NCI-H146 treated with DMSO at 0.1 percent for 48 hours (cell line): Measurements from ENCODE around the gene AZU1.
A peak's percentile ranks its signal among the peaks of the same experiment; 100 is the strongest.

ENCODE experiments used
- DNase-seq: peaks from one replicate; lab custom pipeline; 2025; ENCODE audit not compliant: unreplicated experiment; lab: John Stamatoyannopoulos, UW

AZU1 gene, protein sequence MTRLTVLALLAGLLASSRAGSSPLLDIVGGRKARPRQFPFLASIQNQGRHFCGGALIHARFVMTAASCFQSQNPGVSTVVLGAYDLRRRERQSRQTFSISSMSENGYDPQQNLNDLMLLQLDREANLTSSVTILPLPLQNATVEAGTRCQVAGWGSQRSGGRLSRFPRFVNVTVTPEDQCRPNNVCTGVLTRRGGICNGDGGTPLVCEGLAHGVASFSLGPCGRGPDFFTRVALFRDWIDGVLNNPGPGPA

DNA sequence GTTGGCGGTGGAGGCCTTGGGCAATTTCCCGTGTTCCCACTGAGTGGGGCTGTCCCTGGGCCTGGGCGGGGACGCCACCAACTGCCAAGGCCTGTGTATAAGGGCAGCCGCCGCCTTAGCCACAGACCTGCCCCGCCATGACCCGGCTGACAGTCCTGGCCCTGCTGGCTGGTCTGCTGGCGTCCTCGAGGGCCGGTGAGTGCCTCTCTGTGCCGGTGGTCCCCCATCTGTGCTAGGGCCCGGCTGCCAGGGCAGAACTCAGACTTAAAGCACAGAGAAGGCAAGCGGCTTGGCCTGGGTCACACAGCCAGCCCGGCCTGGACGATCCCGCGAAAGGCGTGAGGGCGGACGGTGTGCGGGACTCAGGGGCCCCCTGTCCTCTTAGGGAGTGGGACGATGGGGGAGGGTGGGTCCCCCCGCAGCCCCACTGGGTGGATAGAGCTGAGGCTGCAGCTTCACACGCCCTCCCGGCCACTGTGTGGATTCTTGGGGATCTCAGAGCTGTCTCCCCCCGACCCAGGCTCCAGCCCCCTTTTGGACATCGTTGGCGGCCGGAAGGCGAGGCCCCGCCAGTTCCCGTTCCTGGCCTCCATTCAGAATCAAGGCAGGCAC, at the start of gene AZU1:
Gene AZU1 (plus strand): TSS at position 128 of the 612 bp plus-strand sequence. CDS start 10 bp downstream, at position 138.
- no peak for DNase-seq

DNA sequence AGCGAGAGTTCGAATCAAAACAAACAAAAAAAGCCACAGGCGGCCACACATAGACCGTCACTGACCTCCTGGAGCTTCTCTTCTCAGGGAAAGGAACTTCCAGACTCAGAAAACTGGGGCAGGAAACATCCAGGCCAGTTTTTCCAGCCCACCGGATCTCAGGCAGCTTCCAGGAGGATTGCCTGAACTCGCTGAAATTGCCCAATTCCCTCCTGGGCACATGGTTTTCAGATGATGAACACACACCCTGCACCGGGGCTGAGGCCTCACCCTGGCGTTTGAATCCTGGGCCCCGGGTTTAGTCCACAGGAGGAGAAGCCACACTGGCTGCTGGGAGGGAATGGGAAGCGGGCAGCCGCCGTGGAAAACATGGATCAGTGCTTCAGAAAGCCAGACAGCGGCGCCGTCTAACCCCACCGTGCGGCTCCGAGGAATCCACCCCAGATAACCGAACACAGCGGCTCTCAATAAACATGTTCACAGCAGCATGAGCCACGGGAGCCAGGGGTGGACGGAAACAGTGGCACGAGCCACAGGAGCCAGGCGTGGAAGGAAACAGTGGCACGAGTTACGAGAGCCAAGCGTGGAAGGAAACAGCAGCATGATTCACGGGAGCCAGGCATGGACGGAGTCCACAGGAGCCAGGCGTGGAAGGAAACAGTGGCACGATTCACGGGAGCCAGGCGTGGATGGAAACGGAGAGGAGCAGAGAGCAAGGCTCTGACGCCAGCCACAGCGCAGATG, 48.6 kb upstream of the AZU1 start:
- peak; percentile 5 for DNase-seq

DNA sequence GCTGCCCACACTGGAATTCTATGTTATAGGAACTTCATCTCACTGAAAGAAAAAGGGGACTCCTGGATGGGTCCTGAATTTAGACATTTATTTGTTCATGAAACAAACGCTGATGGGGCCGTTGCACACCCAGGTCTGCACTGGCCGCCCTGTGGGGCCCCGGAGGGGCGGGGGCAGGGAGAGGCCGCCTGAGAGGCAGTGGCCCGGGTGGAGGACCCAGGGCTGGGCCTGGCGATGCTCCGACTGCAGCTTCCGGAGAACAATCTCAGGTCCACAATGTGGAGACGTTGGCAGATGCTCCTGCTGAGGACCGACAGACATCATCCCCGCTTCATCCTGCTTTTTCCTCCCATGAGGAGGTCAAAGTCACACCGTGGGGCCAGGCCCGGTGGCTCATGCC, 46.7 kb upstream of the AZU1 start:
- no peak for DNase-seq

DNA sequence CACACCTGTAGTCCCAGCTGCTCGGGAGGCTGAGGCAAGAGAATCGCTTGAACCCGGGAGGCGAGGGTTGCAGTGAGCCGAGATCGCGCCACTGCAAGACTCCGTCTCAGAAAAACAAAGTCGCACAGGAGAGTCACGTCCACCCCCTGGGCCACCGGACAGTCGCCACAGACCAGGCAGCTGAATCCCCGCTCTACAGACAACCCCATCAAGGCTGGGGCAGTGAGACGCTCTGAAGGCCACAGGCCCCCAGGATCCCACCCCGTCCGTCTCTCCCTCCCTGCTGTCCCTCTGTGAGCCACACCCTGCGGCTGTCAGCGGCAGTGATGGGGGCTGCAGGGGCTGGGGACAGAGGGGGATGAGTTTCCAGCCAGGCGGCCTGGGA, 45.8 kb upstream of the AZU1 start:
- no peak for DNase-seq

DNA sequence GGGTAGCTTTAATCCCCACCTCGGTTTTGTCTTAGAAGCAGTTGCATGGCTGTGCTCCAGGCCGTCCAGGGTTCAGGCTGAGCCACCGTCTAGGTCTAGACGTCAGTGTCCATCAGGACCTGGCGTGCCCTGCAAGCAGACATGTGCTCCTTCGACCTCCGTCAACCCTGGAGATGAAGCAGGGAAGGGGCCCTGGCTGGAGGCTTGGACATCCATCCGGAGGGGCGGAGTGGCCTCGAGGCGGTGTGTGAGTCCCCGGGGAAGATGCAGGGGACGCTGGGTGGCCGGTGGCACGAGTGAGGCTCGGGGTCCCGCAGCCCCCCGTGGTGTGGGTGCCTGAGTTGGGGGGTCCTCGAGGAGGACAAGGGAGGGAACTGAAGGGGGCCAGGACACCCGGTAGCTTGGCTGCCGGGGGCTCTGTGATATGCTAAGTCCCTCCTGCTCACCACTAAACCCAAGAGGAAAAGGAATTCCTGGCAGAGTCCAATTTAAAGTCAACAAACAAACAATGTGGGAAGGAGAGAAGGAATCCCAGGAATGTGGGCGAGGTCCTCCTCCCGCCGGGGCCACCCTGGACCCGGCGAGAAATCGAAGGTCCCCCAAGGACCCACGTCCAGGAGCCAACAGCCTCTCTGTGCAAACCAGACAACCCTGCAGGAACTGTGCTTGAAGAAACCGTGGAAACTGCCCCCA, 45.3 kb upstream of the AZU1 start:
- no peak for DNase-seq

DNA sequence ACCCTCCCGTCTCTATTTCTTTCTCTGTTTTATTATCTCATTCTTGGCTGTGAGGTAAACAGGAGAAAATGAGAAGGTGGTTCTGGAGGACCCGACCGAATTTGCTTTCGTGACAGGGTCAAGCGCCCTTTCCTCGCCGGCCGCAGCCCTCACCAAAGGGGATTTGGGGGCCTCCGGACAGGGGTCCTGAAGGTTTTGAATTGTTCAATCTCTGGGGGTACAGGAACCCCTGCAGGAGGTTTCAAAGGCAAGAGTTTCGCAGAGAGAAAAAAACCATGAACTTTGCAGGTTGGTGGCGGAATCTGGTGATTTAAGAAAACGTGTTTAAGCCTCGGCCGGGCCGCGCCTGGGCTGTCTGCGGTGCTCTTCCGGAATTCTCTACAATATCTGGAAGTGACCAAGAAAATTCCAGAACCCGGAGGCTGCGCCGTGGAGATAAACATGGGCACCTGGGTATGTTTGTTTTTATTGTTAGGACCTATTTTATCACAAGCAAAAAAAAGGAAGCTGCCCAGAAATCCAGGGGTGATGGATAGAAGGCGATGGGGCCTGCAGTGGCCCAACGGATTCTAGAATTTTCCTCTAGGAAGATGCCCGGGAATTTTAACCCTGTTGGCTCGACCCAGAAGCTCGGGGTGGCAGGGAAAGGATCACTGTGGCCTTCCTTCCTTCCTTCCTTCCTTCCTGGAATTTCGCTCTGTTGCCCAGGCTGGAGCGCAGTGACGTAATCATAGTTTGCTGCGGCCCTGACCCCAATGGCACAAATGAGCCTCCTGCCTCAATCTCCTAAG, 44.6 kb upstream of the AZU1 start:
- DNase-seq: no peak

DNA sequence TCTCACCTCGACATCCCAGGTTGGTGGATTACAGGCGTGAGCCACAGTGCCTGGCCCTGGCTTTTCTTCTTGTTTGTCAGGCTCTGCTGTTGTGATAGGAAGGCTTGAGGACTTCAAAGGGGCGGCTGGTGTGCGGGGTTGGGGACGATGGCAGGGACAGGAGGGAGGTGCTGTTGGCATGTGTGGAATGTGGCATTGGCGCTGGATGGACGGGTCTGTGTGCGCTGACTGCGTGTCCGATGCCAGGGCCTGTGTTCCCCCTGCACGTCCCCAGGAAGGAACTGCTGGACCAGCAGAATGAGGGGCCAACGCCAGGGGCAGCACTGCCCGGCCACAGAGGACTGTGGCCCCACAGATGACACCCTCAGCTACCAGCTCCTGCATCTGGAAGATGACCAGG, 43.1 kb upstream of the AZU1 start:
- no peak for DNase-seq

DNA sequence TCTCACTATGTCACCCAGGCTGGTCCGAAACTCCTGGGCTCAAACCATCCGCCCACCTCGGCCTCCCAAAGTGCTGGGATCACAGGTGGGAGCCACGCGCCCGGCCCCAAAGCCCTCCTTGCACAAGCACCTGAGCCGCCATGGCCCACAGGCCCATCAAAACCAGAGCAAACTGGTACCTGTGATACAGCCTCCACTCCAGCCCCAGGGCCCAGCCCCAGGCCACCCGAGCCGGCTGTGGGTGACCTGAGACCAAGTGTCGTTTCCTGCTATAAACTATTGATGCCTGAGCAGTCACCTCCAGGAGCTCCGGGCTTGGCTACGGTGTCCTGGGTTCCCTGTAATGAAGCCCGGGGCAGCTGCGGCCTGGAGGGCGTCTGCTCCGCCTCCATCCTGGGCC, 40.1 kb upstream of the AZU1 start:
- DNase-seq: no peak

DNA sequence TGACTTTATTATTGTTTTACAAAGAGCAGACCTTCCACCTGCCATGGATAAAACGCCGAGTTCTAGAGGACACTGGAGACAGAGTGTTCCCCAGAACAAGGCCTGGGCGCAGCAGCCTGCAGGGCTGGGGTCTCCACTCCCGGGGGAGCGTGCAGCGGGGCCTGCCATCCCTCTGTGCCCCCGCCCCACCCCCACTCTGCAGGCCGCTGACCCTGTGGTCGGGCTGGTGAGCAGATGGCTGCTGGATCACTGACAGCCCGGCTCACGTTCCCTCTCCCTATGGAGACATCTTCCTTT, 39.0 kb upstream of the AZU1 start:
- no peak for DNase-seq

DNA sequence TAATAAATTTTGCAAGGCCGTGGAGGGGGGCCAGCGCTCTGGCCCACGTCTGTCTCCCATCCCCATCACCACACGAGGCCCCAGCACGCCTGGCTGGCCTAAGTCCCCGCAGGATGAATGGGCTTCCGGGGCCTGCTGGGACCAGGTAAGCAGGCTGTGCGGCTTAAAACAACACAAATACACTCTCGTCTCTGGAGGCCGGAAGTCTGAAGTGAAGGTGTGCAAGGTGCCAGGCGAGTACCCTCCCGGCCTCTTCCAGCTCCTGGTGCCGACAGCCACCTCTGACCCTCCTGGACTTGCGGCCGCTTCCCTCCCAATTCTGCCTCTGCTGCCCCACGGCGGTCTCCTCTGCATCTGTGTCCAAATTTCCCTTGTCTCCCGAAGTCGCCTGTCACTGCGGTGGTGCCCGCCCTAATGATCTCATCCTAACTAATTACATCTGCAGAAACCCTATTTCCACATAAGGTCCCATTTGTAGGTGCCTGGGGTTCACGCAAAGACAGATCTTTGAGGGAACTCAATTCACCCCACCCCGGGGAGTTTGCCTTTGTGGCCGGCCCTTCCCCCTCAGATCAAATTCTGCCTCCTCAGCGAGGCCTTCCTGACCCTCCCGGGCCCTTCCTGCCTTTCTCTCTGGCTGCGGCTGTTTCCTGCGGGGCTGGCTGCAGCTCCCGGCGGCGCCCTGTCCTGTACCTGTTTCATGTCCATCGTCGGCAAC, 38.5 kb upstream of the AZU1 start:
- no peak for DNase-seq

DNA sequence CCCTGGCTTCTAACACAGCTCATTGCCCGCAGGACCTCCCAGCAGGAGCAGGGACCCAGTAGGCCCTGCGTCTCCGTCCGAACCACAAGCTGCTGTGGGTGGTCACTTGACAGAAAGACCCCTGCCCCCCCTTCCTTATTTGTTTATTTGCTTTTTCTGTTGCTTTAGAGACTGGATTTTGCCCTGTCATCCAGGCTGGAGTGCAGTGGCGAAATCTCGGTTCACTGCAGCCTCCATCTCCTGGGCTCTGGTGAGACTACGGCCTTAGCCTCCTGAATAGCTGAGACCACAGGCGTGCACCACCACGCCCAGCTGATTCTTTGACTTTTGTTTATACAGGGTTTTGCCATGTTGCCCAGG, 38.0 kb upstream of the AZU1 start:
- no peak for DNase-seq

DNA sequence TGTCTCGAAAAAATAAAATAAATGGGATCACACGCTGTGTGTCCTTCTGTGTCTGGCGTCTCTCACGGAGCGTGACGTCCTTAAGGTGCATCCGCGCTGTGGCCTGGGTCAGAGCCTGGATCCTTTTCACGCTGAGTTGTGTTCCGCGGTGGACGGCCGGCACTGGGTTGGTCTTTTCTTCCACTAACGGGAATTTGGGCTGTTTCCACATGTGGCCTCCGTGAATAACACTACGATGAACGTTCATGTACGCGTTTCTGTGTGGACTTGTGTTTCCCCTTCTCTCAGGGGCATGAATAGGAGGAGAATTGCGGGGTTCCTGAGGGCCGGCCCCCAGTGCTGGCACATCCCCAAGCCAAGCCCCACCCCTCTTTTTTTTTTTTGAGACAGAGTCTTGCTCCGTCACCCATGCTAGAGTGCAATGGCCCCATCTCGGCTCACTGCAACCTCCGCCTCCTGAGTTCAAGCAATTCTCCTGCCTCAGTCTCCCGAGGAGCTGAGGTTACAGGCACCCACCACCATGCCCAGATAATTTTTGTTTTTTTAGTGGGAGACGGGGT, 36.5 kb upstream of the AZU1 start:
- no peak for DNase-seq

DNA sequence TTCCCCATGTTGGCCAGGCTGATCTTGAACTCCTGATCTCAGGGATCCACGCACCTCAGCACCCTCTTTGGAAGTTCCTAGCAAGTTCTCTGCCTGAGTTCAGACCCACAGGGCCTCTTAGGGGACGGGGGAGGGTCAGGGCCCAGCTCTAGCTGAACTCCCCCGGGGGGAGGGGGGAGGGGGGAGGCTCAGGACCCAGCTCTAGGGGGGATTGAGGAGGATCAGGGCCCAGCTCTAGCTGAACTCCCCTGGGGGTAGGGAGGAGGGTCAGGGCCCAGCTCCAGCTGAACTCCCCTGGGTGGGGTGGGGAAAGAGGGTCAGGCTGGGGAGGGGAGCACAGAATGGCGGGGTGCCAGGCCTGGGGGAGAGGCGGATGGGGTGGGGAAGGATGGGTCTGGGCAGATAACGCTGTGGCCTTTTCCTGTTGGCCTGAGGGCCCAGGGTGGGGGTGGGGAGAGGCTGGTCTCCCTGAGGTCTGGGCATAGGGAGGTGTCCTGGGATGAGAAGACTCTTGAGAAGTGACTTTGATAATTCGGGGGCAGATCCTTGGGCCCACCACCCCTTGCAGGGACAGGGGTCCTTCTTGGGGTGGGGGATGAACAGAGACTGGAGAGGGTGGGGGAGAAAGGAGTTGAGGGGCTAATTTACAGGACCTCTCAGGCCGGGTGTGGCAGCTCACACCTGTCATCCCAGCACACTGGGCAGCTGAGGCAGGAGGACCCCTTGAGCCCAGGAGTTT, 35.9 kb upstream of the AZU1 start:
- DNase-seq: no peak

DNA sequence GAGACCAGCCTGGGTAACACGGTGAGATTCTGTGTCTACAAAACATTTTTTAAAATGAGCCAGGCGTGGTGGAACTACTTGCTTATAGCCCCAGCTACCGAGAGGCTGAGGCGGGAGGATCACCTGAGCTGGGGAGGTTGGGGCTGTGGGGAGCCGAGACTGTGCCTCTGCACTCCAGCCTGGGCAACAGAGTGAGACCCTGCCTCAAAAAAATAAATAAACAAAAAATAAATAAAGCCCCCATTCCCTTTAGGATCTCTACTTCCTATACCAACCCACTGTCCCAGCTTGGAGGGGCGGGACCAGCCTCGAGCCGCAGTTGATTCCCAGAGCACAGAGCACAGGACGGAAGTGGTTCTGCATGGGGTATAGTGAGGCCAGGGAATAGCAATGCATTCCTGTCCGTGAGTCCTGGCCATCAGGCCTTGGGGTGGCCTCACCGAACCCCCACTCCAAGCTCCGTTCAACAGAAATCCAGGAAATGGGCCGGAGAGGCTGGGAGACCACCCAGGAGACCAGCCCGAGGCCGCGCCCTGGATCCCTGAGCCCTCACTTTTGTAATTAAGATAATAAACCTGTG, 35.2 kb upstream of the AZU1 start:
- no peak for DNase-seq

DNA sequence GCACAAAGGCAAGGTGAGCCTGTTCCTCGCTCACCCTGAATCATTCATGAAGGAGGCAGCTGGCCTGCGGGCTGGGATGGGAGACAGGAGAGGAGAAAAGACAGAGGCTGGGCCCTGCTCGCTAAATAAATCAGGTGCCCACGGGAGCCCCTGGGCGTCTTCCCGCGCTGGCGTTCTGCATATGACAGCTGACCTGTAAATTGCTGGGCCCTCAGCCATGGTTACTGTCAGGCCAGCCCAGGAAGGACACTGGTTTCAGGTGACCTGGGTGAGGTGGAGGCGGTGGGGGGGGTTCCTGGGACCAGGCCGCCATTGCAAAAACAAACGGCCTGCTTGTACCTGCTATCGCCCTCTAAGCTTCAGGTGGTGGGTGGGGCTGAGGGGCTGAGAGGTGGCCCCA, 33.8 kb upstream of the AZU1 start:
- DNase-seq: no peak

DNA sequence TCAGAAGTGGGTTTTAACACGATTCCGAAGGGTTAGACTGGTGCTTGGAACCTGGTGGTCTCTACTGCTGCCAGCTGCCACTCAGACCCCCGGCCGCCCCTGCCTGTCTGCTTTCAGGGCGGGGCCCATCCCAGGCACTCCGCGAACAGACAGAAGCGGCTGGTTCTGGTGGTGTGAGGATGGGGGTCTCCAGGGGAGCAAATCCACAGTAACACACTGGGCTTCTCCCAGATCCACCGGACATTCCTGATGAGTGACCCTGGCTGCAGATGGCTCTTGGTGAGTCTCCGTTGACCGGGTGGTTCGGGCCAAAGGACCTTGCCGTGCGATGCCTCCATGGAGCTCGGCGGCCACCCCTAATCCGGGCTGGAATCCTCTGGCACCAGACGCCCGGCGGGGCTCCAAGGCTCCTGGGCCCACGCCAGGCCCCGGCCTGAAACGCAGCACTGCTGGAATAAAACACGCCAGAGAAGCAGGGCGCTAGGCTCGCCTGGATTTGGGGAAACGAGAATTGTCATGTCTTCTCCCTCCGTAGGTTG, 32.5 kb upstream of the AZU1 start:
- DNase-seq: no peak

DNA sequence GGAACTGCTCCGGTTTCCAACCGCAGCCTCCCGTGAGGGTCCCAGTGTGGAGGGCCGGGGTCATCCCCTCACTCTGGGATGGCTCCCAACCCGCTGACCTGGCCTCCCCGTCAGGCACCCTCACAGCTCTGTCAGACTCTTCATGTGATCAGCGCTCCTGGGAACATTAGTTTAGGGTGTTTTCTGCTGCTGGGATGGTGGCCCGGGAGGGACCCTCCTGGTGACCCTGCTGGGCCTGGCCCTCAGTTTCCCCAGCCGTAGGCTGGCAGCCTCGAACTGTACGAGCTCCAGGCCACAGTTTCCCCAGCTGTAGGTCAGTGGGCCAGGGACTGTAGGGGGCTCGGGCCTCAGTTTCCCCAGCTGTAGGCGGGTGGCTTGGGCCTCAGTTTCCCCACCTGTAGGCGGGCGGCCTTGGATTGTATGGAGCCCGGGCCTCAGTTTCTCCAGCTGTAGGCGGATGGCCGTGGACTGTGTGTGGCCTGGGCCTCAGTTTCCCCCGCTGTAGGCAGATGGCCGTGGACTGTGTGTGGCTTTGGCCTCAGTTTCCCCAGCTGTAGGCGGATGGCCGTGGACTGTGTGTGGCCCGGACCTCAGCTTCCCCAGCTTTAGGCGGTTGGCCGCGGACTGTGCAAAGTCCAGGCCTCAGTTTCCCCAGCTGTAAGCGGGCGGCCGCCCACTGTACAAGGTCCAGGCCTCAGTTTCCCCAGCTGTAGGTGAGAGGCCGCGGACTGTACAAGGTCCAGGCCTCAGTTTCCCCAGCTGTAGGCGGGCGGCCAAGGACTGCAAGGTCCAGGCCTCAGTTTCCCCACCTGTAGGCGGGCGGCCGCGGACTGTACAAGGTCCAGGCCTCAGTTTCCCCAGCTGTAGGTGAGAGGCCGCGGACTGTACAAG, 31.7 kb upstream of the AZU1 start:
- DNase-seq: no peak
